ENCODE measurements around the gene SUB1.
"Not testable (repeated sequence)": the region's sequence is repeated elsewhere in the genome, so short reads cannot be mapped to it uniquely, and the experiment has no call there.

The SUB1 gene

GRCh38 chr5:32572778-32573480 is 12.4 kb upstream of the SUB1 start:
- TF ChIP-seq, protein P1, sequence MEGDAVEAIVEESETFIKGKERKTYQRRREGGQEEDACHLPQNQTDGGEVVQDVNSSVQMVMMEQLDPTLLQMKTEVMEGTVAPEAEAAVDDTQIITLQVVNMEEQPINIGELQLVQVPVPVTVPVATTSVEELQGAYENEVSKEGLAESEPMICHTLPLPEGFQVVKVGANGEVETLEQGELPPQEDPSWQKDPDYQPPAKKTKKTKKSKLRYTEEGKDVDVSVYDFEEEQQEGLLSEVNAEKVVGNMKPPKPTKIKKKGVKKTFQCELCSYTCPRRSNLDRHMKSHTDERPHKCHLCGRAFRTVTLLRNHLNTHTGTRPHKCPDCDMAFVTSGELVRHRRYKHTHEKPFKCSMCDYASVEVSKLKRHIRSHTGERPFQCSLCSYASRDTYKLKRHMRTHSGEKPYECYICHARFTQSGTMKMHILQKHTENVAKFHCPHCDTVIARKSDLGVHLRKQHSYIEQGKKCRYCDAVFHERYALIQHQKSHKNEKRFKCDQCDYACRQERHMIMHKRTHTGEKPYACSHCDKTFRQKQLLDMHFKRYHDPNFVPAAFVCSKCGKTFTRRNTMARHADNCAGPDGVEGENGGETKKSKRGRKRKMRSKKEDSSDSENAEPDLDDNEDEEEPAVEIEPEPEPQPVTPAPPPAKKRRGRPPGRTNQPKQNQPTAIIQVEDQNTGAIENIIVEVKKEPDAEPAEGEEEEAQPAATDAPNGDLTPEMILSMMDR (IDR thresholded peaks at IDR 0.05; ENCODE audit: low read depth, low read length) = no peak
- DNase-seq (ENCODE audit: extremely low read depth, low read depth) = no peak

GRCh38 chr5:32573481-32573854 is 11.9 kb upstream of the SUB1 start:
- not testable (repeated sequence) for DNase-seq (ENCODE audit: extremely low read depth, low read depth)

- no peak for DNase-seq (ENCODE audit: extremely low read depth, low read depth)
Observed at GRCh38 chr5:32574540-32575175, 10.7 kb upstream of the SUB1 start.

DNA sequence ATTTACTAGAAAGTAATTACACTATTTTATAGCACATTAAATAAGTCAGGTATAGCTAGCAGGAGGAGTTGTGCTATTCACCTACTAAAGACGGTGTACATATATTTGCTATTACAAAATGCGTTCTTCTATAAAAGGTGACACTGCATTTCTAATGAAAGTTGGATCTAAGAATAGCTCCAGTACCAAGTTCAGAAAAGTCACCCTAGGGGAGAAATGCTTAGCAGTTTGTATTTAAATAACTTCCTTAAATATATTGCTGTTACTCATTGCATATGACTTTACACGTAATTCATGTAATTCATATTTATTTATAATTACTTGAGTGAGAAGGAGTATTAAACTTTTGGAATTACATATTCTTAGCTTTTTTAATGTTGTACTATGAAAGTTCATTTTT is 7.0 kb upstream of the SUB1 start:
- DNase-seq (ENCODE audit: extremely low read depth, low read depth) = no peak
- TF ChIP-seq, protein P1 (IDR thresholded peaks at IDR 0.05; ENCODE audit: low read depth, low read length) = no peak

More at GRCh38 chr5:32574540-32575175, 10.7 kb upstream of the SUB1 start:
- TF ChIP-seq, protein P1 (IDR thresholded peaks at IDR 0.05; ENCODE audit: low read depth, low read length) = no peak

- DNase-seq (ENCODE audit: extremely low read depth, low read depth) = no peak
- TF ChIP-seq, protein P1 (IDR thresholded peaks at IDR 0.05; ENCODE audit: low read depth, low read length) = no peak
Observed at GRCh38 chr5:32578764-32579163, 6.6 kb upstream of the SUB1 start.

DNA sequence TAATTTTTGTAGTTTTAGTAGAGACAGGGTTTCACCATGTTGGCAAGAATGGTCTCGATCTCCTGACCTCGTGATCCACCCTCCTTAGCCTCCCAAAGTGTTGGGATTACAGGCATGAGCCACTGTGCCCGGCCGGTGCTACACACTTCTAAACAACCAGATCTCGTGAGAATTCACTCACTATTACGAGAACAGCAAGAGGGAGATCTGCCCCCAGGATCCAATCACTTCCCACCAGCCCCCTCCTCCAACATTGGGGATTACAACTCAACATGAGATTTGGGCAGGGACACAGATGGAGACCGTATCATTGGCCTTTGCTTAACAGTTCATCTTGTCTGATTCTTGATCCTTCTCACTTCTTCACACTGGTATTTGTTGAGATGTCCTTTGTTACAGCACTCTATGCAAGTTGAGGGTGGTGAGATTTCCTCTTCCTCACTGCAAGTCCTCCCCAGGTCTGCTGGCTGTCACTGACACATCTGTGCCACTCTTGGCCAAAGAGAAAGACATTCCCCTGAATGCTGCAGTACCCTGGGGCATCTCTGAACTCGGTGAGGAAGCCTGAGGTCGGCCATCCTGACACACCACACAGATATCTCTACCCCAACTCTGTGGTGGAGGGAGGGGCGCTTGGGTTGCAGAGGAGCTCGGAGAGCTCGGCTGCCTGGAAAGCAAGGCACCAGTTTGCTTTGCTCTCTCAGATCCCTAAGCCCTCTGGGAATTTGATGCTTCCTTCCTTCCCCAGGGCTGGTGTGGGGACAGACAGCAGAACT is 4.2 kb upstream of the SUB1 start:
- no peak for DNase-seq (ENCODE audit: extremely low read depth, low read depth)
- TF ChIP-seq, protein P1 (IDR thresholded peaks at IDR 0.05; ENCODE audit: low read depth, low read length) = no peak

DNA sequence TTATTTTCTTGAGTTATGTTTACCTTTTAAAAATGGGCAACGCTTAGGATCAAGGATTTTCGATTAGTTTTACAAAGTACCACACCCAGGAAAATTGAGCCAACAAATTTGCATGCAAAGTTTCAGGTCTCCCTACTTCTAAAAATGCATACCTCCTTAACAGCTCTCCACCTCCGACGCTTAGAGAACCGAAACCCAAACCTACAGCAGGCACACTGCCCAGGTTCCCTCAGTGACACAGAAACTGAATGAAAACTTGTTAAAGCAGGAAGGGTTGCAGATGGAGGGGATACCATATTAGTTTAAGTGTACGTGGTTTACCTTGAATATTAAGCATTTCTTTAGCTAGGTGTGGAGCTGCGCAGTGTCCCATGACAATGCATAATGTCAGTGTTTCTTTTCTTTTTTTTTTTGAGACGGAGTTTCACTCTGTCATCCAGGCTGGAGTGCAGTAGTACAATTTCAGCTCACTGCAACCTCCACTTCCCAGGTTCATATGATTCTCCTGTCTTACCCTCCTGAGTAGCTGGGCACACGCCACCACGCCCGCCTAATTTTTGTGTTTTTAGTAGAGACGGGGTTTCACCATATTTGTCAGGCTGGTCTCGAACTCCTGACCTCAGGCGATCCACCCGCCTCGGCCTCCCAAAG is 1.6 kb upstream of the SUB1 start:
- TF ChIP-seq, protein P1 (IDR thresholded peaks at IDR 0.05; ENCODE audit: low read depth, low read length) = no peak
- DNase-seq (ENCODE audit: extremely low read depth, low read depth) = no peak

All from AG09319 (cell line).